ENCODE results near the gene TTN.
"Not testable (repeated sequence)": the region's sequence is repeated elsewhere in the genome, so short reads cannot be mapped to it uniquely, and the experiment has no call there.

TTN gene

GRCh38 chr2:178733975-178734374 lies 73.2 kb downstream of the TTN start:
- DNase-seq, result no peak

- DNase-seq, result no peak
Measured at GRCh38 chr2:178732913-178733312, 74.3 kb downstream of the TTN start.

- DNase-seq, result no peak
Measured at GRCh38 chr2:178731300-178731699, 75.9 kb downstream of the TTN start.

DNA sequence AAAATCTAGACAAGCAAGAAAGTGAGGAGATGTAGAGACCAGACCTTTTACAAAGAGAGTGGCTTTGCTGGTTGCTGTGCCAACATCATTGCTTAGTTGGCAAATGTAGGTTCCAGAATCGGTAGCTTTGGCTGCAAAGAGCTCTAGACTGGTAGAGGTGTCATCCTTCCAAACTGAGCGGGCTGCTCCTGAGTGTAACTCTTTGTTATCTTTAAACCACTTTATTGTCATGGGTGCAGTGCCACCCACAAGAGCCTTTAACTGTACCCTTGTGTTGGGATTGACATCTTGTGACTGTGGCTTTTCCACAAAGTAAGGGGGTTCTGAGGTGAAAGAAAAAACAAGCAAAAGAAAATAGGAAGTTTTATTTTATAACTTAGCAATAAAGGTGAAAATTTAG lies 77.2 kb downstream of the TTN start:
- DNase-seq, result no peak

GRCh38 chr2:178723786-178724346 lies 83.4 kb downstream of the TTN start:
- no peak for DNase-seq

DNA sequence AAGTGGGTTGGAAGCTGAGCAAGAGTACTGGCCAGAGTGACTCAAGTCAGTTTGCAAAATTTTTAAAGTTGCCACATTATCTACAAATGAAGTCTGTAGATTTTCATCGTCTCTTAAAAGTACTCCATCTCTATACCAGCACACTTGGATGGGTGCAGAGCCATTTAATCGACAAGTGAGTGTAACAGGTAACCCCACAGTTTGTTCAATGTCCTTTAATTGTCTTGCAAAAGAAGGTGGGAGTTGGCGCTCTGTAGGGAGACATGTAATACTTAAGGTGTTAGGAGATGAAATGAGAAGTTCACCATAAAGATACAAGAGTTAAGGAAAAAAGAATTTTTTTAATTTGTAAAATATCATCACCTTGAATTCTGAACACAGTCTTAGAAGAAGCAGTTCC lies 84.9 kb downstream of the TTN start:
- no peak for DNase-seq

DNA sequence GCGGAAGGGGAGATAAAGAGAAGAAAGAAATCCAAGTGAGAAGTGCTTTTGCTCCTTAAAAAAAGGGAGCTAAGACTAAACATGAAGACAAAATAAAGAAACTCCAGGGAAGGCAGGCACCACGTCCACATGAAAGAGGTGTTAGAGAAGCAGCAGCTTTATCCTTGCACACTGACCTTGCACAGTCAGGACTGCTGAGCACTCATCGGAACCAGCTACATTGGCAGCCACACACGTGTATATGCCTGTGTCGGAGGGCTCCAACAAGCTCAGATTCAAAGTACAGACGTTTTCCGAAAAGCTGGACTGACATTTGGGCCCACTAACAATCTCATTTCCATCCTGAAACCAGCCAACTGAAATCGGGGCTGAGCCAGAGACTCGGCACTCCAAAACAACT lies 88.2 kb downstream of the TTN start:
- no peak for DNase-seq

- DNase-seq, result no peak
Measured at GRCh38 chr2:178718283-178718682, 88.9 kb downstream of the TTN start.

DNA sequence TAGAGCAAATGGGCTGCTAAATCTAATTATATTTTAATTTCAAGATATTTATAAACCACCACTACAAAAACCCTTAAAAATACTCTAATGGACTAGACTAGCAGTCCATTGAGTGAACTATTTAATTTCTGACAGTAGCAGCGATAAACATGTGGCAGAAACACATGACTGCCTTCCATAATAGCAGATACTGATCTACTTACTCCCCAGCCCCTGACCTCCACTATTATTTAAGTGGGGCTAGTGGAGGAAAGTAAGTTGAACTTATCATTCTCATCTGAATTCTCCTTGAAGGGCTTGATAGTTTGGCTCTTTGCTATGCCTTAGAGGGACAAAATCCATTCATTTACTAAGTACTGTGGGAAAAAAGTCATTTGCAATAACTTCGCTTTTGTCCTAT lies 90.8 kb downstream of the TTN start:
- no peak for DNase-seq

DNA sequence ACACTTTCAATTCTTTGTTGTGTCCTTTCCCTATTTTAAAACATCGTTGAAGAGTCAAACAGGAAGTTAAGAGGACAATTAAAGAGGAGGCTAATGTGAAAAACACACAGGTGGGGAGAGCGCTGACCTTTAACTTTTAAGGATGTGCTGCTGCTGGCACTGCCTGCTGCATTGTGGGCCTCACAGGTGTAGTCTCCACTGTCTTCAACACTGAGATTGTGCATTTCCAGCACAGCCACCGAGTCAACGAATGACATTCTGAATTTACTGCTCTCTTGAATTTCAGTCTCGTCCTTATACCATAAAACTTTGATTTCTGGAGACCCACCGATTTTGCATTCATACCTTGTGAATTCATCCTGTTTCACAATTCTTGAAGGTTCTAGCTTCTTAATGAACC lies 91.9 kb downstream of the TTN start:
- DNase-seq, result no peak

- no peak for DNase-seq
Measured at GRCh38 chr2:178707476-178707875, 99.7 kb downstream of the TTN start.

DNA sequence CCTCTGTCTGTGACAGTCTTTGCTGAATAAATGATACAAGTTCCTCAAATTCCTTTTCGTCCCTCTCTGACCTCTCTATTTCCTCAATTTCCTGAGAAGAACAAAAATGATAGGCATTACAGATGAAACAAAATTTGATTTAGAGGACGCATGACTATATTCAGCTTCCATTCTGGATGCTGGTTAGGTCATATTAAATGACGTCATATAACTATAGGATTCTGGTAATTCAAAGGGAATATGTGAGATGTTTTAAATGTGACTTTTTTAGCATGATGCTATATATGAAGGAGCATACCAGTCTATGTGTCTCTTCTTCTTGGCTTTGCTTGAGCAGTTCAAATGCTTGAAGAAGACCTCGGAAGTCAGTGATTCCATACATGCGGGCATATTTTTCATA lies 102.3 kb downstream of the TTN start:
- DNase-seq, result no peak

DNA sequence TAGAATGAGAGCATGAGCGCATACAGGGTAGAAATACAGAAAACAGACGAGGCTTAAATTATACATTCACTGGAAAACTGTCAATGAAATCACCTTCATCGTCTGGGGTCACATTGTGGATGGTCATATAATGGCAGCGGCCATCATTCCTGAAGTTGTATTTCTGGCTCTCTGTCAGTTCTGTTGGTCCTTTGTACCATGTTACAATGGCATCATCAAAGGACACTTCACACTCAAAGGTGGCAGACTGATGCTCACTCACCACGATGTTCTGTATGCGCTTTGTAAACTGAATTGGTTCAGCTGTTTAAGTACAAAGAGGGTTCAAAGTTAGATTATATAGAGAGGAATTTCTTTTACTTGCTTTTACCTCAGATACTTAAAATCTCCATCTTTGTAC lies 104.9 kb downstream of the TTN start:
- no peak for DNase-seq

- DNase-seq, result no peak
Measured at GRCh38 chr2:178700922-178701342, 106.3 kb downstream of the TTN start.

- DNase-seq, result no peak
Measured at GRCh38 chr2:178700136-178700535, 107.1 kb downstream of the TTN start.

DNA sequence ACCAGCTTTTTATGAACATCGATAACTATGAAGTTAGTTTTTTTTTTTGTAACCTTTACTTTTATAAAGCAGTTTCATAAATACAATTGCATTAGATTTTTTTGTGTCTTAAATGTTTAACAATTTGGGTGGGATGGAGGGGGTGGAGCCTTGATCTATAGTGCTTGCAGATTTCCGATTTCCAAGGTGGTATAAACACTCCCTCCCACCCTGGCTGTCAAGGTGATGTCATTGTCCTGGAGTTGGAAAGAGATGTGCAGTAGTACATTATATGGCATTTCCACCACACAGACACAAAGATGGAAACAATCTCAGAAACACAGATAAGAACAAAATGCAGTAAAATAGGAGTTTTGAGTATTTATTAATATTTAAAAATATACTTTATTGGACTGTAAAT lies 114.4 kb downstream of the TTN start:
- no peak for DNase-seq

- DNase-seq, result no peak
Measured at GRCh38 chr2:178689808-178690207, 117.4 kb downstream of the TTN start.

- DNase-seq, result no peak
Measured at GRCh38 chr2:178683877-178684276, 123.3 kb downstream of the TTN start.

GRCh38 chr2:178681081-178681480 lies 126.1 kb downstream of the TTN start:
- no peak for DNase-seq

DNA sequence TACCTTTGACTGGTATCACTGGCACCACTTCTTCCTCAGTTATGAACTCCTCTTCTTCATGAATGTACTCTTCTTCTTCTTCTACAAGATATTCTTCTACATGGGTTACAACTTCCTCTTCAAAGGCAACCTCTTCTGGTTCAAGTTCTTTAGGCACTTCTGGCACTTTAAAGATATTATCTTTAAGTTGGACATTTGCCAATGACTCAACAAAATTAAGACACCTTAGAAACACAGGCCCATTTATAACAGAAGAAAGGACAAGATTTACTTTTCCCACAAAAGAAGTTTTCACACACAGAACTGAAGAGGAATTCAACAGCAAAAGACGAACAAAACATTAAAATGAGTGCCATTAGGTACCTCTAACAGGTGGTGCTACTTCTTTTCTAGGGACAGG lies 127.3 kb downstream of the TTN start:
- no peak for DNase-seq

DNA sequence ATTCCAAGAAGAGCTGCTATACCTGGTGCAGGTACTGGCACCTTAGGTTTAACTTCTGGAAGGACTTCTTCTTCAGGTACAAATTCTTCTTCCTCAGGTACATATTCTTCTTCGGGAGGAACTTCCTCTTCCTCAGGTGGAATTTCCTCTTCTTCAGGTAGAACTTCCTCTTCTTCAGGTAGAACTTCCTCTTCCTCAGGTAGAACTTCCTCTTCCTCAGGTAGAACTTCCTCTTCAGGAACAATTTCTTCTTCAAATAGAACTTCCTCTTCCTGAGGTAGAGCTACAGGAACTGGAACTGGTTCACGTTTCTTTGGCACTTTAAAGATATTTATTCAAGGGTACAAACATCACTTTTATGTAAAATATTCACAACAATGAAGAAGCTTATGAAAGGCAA lies 129.6 kb downstream of the TTN start:
- no peak for DNase-seq

GRCh38 chr2:178676046-178676445 lies 131.2 kb downstream of the TTN start:
- DNase-seq, result no peak

- no peak for DNase-seq
Measured at GRCh38 chr2:178674122-178674521, 133.1 kb downstream of the TTN start.

DNA sequence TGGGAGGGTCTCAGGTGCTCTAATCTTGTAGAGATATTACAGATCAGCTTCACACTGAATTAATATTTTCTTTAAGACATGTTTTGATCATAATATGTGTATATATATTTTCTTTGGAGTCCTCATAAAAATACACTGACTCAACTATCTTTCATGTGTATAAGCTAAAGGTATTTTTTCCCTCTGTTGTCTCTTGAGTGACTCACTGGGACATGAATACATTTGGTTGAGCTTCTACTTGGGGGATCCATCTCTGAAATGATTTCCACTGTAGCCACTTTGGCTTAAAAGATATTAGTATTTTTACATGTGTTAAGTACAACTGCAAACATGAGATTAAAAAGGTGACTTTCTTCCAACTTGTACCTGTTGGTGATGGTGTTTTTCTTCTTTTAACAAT lies 140.8 kb downstream of the TTN start:
- no peak for DNase-seq

- DNase-seq, result not testable (repeated sequence)
Measured at GRCh38 chr2:178658480-178658879, 148.7 kb downstream of the TTN start.

Measured in right kidney (tissue), 1 donor.